Hematopoietic multipotent progenitor cell treated with erythropoietin and hydrocortisone succinate and interleukin-3 and kit ligand, for 17 days (in vitro differentiated cells): ENCODE data around the gene EPHA2.
"Not testable (repeated sequence)": the region's sequence is repeated elsewhere in the genome, so short reads cannot be mapped to it uniquely, and the experiment has no call there.

Experiments used
- DNase-seq: peaks from one replicate; pipeline ENCODE4 v3.0.0-alpha.2; 2015; ENCODE audit warnings: low spot score

EPHA2 gene

DNA sequence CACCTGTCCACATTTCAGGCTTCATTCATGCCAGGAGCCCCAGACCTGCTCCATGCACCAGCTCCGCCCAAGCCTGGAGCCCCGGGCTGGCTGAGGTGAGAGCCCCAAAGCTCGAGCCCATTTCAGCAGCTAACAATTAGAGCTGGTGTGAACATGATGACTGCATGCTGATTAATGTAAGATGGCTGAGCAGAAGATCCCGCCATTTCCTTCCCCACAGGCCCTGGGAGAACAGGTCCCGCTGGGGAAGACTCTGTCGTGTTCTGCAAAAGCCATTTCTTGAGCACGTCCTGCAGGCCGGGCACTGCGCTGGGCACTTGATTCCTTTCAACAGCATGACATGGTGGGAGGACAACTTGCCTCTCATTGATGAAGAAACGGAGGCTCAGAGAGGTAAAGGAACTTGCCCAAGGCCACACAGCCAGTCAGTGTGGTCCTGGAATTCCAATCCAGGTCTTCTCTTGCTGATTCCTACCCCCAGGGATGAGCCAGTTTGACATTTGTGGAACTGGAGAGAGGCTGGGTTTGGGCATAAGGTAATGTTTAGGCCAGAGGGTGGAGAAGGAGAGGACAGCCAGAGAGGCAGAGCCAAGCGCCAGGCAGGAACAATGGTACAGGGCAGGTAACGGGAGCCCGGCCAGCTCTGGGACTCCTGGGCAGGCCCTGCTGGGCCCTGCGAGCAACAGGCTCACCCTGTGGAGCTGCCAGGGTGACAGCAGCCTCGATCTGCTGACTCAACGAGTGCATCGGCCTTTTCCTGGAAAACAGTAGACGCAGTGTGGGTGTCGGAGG, 28.1 kb upstream of the EPHA2 start:
- no peak for DNase-seq

DNA sequence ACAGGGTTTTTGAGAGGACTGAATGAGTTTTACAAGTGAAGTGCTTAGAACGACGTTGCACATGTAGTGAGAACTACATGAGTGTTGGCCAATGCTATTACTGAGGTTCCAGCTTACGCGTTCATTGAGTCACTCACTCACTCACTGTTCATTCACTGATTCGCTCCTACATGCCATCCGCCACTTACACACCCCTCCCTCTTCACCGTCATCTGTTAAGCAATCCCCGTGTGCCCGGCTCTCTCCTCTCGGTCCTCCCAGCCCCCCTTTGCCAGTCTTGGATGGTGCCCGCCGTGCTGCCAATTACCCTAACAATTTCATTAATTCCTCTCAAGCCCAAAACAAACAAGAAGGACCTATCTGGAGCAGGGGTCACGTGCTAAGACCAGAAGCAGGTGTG, 27.3 kb upstream of the EPHA2 start:
- no peak for DNase-seq

DNA sequence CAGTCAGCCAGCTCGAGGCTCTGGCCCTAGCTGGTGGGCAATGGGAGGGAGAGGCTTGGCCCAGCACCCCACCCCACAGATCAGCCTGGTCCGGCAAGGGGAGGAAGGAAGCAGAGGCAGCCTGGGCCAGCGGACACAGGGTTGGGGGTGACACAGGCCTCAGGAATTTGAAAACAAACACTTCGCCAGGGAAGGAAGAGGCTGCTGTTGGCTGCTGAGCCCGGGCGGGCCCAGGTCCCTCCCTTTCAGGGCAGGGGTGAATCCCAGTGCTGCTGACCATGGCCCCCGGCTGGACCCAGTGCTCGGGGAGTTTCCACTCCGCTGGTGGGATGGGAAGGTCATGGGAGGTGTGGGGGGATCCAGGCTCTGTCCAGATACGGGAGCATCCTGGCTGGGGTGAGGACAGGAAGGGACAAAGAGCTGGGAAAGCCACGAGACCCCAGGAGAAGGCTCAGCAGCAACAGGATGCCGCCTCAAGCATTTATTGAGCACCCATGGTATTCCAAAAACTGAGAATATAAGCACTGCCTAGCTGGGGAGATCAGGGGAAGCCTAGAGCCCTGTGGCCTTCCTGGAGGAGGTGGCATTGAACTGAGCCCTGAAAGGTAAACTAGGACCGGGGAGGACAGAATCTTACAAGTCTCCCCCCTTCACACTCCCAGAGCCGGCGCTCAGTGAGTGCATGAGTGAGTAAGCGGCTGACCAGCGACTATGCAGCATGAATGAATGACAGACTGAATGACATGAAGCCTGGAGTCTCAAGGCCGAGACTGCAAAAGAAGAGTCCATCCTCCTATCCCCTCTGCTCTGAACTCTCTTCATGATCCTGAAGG, 26.2 kb upstream of the EPHA2 start:
- DNase-seq: no peak

GRCh38 chr1:16180291-16180824, 24.5 kb upstream of the EPHA2 start:
- no peak for DNase-seq

DNA sequence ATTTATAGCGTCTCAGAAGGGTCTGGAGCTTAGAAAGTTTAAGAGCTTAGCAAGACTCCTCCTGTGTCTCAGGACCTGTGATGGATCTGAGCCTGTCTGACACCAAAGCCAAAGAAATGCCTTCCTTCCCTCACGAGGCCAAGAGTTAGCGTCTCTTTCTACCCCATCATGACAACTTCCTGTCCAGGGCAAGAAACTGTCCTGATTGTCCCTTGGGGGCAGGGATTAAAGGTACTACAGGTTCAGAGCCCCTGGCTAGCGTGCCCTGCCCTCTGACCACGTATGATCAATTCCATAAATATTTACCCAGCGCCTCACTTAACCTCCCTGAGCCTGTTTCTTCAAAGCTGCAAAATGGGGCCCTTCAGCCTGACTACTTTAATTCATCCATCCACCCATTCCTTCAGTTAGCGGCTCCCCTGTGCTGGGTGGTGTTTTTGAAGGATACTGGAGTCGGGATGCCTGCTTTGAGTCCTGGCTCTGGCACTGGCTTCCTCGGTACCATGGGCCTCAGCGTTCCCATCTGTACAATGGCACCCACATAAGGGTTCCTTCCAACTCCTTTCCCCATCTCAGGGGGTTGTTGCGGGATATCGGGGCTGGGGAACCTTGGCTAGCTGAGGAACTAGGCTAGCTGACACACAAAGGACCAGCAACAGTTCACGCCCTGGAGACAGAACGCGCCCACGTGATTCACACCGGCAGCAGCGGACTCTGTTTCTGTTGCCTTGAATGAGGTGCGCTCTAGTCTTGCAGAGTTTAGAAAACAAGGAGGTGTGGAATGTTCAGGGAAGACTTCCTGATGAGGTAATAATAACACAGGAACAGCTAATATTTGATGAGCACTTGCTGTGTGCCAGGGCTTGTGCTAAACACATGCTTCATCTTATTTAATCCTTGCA, 23.0 kb upstream of the EPHA2 start:
- DNase-seq: no peak

DNA sequence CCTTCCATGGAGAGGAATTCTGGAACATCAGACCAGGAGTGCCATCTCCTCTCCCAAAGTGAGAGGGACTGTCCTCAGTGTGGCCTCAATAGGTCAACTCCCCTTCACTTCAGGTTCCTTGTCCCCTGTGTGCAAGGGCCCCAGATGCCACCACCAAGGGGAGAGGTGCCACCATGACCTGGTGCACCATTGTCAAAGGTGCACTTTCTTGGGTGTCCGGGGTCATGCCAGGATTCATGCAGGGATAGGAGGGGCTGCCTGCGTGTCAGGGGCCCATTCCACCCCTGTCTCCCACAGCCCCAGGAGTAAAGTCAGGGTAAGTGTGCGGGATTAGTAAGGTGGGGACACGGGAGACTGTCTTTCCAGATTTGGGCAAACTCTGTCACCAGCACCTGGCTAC, 21.4 kb upstream of the EPHA2 start:
- no peak for DNase-seq

DNA sequence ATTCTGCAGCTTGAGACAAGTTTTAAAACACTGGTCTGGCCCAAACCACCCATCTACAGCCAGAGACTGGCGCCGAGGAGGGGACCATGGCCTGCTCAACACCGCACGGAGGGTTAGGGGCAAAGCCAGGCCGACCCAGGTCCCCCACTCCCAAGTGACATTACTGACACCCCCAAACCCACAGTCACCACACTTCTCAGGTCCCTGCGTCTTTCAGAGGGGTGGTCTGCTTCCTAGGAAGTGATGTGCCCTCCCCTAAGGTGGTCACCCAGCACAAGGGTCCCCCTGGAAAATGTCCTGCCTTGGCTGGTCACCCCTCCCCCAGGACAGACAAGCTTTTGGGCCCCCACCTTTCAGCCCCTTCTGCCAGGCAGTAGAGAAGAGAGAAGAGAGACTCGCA, 20.8 kb upstream of the EPHA2 start:
- DNase-seq: no peak

DNA sequence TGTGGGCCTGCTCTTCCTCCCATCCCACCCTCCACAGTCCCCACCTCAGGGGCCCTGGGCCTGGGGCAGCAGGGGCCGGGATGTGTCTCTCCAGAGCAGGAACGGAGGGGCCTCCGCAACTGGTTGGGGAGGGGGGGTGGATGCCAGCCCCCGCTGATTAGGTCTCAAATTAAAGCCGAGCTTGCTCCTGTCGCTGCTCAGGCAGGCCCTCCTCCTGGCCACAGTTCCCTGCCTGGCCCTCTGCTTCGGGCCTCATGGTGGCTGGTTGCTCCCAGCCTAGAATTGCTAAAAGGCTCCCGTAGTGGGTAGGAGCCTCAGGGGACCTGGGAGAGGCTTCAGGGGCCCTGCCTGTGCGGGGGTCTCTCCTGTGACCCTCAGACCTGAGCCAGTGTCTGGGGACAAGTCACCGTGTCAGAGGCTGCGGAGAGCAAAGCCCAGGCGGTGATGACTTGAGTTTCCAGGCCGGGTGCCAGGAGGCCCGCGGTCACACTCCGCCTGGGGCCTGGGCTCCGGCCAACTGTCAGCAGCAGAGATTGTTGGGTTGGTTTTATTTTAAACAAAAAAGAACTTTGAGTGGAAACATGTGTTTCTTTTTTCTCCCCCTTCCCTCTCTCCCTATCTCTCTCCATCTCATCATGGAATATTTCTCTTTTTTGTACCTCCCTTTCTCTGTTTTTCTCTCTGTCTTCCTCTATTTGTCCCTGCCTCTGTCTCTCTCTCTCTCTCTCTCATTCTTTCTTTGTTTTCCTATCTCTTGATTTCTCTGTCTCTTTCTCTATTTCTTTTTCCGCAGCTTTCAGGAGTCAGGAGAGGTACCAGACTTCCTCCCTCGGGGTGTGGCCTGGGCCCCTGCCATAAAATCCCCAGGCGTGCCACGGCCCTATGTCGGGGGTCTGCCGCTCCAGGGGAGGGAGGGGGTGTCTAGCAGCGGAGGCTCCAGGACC, 20.0 kb upstream of the EPHA2 start:
- DNase-seq: no peak

DNA sequence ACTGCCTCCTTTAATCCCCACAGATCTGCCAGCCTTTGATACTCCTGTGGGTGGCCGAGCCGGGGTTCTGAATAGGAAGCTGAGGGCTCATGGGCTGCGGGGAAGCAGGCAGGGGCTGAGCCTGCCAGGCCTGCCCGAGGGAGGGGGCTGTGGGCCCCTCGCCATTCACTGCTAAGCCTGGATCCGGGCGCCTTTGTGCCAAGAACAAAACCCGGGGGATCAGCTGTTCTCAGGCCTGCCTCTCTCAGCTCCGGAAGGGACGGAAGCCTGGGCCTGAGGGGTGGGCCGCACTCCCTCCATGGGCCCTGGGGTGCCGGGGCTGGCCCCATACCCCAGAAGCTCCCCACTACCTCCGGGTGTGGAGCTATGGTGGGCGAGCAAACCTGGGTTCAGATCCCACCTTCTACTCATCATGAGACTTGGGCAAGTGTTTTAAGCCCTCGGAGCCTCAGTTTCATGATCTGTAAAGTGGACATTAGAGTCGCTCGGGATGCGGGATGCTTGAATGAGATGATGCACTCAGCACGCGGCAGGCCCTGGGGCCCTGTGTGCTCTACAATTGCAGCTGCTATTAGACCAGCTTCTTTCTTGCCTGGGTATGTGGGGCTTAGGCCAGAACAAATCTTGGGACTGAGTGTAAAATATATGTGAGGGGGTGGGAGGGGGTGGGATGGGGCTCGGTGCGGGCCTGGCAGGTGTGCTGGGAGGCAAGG, 19.2 kb upstream of the EPHA2 start:
- no peak for DNase-seq

DNA sequence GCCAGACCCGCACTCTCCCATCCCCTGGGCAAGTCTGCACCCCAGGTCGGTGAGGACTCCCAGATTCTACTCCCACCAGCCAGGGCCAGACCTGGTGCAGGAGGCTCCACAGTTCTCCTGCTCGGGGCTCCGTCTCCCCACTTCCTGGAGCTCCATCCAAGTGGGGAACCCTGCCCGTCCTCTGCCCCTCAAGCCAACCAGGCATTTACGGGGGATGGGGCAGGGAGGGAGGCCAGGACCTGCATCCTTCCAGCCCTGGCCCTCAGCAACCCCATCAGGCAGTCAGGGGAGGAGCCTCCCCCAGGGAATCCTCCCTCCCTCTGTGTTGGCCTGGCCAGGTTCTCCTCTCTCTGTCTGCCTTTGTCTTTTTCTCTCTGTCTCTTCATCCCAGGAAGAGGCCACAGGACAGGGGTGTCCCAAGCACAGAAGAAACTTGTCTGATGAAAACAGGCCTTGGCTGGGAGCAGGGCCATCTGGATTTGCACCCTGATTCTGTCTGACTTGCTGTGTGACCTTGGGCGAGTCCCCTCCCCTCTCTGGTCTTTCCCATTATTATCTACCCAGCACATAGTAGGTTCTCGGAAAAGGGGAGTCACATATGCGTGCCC, 18.5 kb upstream of the EPHA2 start:
- no peak for DNase-seq

DNA sequence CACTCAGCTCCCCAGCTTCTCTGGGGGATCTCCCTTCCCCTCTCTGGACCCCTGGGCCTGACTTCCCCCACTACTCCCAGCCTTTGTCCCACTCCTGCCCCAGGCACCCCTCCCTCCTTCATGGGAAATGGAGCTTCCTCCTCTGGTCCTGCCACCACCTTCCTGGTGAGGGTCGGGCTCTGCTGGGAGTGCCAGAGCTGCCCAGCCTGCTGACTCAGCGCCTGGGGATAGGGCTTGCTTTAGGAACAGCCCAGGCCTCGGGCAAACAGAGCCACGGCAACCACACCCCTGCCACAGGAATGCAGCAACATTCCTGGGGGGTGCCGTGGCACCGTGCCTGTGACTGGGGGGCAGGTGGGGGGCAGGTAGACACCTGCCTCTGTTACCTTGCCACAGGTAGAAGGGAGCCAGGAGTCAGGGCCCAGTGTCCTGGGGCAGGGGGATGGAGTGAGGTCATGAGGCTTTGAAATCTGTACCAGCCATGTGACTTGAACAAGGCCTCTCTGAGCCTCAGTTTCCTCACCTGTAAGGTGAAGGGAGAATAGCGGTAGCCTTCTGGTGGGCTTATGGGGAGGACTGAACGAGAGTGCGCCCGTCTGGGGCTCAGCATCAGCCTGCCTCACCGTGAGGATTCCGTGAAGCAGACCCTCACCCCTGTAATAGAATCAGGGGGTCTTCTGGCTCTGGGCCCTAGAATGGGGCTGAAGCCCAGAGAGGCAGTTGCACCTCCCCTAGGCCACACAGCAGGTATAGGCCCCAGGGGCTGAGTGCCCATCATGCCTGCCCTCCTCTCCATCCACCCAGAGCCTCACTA, 17.8 kb upstream of the EPHA2 start:
- DNase-seq: no peak

- no peak for DNase-seq
These were observed 17.1 kb upstream of the EPHA2 start for GRCh38 chr1:16172964-16173446.

DNA sequence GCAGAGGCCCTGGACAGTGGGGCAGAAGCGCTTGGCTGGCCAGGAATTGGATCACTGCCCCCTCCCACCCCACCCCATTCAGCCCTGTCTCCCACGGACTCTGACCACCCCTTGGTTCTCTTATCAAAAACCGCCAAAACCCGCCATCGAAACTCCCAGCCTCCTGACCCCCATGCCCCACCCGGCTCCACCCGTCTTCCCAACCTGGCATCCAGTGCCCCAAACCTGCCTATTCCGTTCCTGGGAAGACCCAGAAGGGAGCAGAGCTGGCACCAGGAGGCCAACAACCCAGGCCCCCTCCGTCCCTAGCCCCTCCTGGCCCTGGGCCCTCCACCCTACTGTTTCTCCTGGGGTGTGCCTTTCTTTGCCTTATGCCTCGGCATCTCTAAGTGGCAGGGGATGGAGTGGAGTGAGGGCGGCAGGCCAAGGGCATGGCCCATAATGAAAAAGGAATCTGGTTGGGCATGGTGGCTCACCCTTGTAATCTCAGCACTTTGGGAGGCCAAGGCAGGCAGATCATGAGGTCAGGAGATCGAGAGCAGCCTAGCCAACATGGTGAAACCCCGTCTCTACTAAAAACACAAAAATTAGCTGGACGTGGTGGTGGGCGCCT, 16.5 kb upstream of the EPHA2 start:
- no peak for DNase-seq

- DNase-seq: no peak
These were observed 15.7 kb upstream of the EPHA2 start for GRCh38 chr1:16171314-16172151.

DNA sequence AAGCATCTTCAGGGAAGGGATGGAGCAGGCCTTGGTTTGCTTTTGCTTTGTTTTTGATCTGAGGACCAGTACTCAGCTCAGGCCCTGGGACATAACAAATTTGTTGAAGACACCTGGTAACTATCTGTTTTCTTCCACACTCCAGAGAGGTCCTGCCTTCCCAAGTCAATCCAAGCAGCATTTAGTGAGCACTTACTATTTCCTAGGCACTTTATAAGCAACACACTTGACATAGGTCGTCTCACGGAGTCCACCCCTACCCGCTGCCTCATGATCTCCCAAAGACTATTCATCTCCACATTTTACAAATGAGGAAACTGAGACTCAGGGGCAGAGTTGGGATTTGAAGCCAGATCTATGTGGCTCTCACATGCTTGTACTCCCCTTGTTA, 14.4 kb upstream of the EPHA2 start:
- no peak for DNase-seq

GRCh38 chr1:16168622-16169360, 12.9 kb upstream of the EPHA2 start:
- DNase-seq: no peak

DNA sequence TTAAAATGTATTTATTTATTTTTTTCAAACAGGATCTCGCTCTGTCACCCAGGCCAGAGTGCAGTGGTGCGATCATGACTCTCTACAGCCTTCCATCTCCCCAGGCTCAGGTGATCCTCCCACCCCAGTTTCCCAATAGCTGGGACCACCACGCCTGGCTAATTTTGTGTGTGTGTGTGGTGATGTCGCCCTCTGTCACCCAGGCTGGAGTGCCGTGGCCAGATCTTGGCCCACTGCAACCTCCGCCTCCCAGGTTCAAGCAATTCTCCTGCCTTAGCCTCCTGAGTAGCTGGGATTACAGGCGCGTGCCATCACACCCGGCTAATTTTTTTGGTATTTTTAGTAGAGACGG, 12.3 kb upstream of the EPHA2 start:
- DNase-seq: not testable (repeated sequence)
